NOMO-1 treated with dmso at 0.1 percent for 144 hours (cell line): ENCODE measurements around the gene TOR2A.
"Not testable (repeated sequence)": the region's sequence is repeated elsewhere in the genome, so short reads cannot be mapped to it uniquely, and the experiment has no call there.

Experiments used
- DNase-seq: peaks from one replicate; lab custom pipeline; 2025; ENCODE audit not compliant: unreplicated experiment; lab: John Stamatoyannopoulos, UW

Gene TOR2A

DNA sequence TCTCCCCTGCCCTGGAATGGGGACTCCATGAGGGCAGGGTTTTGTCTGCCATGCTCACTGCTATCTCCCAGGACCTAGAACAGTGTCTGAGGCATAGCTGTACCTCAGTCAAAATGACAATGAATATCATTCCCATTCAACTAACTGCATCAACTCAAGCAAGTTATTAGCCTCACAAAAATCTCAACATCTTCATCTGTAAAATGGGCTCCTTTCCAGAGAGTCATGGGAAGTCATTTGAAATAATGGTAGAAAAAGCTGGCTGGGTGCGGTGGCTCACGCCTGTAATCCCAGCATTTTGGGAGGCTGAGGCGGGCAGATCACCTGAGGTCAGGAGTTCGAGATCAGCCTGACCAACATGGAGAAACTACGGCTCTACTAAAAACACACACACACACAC lies 34.0 kb upstream of the TOR2A start:
- no peak for DNase-seq

DNA sequence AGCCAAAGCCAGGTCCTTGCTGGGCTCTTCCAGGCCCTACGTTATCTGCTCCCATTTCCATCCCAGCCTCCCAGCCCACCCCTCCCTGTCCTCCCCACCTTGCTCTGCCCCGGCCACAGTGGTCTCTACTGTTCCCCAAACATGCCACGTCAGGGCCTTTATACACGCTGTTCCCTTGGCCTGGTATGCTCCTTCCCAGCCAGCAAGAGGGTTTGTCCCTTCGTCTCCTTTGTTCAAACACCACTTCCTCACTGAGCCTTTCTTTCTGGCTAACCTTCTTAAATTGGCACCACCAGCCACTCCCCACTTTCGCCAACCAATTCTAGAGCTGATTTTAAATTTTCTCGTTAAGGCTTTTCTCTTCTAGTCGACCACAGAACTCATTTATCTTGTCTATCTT lies 33.6 kb upstream of the TOR2A start:
- no peak for DNase-seq

DNA sequence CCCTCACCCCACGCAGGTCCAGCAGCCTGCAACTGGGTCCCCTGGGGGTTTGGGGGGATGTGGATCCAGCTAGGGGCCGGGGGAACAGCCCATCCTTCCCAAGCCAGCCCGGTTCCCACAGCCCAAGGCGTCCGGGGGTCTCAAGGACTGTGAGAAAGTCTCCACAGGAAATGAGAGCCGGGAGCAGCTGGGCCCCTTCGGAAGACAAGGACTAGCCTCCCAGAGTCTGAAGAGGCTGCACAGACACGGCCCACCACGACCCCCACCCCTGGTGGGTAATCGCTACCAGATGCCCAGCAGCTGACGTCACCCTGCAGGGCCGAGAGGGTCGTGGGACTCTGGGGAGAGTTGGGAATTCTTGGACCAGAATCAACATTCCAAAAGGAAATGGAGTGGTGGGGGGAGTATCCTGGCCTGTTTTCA lies 32.8 kb upstream of the TOR2A start:
- DNase-seq = no peak

DNA sequence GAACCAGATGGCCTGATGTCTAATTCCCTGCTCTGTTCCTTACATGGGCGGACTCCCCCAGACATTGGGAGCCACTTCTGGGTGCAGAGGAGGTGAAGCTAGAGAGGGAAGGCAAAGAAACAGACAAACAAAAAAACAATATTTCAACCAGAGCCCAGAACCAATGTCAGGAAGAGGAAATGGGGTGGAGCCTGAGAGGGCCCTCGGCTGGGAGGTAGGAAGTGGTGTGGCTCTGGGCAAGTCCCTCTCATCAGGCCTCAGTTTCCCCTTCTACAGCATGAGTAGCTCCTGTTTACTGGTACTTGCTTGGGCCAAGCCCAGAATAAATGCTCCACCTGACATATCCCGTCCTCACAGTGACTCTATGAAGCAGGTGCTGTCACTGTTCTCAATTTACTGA lies 32.3 kb upstream of the TOR2A start:
- DNase-seq = no peak

DNA sequence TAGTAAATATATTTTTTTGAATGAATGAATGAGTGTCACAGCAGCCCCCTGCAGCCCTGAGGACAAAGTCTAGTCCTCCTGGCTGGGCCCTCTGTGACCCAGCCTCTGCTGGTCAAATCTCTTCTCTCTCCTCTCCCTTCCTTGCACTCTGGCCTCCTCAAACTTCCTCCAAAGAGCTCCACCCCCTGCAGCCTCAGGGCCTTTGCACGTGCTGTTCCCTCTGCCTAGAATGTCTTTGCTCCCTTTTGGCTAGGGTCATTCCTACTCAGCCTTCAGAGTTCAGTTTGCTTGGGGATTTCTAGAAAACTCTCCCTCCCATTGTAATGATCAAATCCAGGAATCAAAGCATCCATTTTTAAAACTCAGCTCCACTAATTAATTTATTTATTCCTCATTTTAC lies 30.3 kb upstream of the TOR2A start:
- no peak for DNase-seq

DNA sequence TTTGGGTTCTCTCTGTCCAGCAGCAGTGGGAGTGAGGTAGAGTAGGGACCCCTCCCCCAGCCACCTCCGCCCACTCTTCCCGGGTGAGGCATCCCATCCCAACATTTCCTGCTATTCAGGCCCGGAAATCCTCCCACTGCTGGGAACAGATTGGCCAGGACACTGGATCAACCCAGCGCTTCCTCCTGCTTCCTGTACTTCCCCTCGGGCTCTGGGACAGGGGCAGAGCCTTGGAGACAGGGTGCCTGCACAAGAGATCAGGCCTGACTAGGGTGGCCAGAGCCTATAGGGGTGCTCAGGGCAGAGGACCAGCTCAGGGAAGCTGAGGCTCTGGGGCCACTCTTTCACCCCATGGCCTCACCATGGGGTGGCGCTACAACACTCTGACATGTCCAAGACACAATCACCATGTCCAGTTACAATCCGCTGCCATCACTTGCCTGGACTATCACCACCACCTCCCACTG lies 28.9 kb upstream of the TOR2A start:
- DNase-seq = no peak

DNA sequence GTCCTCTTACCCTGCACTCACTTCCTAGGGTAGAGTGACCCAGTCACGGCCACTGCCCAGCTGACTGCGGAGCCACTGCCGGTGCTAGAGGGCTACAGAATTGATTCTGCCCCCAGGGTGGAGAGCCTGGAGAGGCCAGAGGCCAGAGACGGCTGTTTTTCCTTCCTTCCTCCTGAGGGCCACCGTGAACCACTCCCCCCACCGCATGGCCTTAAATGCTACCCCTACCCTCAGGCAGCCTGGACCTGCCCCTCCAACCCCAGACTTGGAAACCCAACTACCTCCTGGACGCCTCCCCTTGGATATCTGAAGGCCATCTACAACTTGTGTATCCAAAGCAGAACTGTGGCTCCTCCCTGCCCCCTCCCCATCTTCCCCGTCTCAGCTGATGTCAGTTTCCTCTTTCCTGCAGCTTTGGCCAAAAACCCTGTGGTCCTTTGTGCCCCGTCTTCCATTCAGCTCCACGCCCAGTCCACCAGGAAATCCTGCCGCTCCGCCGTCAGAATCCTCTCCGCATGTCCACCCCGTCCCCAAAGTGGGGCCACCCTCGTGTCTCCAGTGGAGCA lies 27.1 kb upstream of the TOR2A start:
- DNase-seq = no peak

DNA sequence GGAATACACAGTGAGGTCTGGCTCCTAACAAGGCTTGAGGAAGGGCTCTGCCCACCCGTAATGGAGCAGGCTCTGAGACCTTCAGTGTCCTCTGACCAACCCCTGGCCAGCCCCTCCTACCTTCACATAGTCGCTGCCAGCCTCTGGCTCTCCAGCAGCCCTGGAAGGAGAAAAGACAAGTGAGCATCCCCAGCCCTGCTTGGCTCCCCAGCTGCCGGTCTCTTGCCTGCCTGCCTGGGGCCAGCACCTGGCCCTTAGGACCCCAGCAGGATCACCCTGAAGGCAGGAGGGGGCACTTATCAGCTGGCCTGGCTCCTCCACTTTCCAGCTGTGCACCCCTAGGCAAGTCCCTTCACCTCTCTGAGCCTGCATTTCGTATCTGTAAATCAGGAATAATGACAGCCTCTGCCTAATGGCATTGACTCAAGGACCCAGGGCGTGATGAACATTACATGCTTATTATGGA lies 26.4 kb upstream of the TOR2A start:
- no peak for DNase-seq

DNA sequence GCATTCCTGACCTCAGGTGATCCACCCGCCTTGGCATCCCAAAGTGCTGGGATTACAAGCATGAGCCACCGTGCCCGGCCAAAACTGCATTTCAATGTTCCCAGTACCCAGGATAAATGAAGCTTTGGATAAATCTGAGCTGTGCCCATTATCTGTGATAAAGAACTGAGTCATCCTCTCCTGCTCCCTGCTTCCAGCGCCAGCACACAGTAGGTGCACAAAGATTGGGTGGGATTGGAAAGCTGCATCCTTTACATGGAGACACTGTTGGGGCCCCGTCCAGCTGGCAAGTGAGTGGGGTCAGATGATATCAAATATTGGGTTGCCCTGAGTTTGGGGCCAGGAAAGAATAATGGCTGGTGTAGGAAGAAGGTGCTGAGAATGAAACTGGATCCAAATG lies 26.0 kb upstream of the TOR2A start:
- DNase-seq = no peak

DNA sequence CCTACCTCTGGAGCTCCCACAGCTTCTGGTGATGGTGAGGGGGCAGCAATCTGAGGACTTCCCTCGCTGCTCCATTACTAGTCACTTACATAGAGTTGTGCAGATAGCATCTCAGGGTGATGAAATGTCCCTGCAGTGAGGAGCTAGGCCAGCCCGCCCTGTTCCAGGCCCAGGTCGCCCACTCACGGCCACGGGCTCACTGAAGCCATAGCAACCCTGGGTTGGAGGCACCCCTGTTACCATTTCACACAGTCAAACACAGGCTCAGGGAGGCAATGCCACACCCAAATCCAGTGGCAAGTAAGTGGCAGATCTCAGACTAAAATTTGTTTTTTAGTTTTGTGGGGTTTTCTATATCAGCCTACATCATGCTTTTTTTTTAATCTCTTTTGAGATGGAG lies 23.7 kb upstream of the TOR2A start:
- no peak for DNase-seq

DNA sequence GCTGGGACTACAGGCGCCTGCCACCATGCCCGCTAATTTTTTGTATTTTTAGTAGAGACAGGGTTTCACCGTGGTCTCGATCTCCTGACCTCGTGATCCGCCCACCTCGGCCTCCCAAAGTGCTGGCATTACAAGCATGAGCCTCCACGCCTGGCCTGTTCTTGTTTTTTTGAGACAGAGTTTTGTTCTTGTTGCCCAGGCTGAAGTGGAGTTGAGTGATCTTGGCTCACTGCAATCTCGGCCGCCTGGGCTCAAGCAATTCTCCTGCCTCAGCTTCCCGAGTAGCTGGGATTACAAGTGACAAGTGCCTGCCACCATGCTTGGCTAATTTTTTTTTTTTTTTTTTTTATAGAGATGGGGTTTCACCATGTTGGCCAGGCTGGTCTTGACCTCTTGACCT lies 21.7 kb upstream of the TOR2A start:
- DNase-seq = not testable (repeated sequence)

DNA sequence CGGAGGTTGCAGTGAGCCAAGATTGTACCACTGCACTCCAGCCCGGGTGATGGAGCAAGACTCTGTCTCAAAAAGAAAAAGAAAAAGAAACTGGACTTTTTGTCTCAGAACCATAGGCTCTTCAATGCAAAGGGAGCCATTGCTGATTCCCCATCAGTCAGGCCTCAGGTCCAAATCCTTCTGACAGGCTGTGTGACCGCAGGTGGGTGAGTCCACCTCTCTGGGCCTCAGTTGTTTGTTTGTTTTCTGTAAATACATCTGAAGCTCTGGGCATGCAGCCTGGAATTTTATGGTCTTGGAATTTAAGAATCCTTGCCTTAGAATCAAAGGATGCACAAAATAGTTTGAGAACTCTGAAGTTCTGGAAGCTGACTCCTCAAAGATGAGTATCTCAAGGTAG lies 21.1 kb upstream of the TOR2A start:
- DNase-seq = no peak

DNA sequence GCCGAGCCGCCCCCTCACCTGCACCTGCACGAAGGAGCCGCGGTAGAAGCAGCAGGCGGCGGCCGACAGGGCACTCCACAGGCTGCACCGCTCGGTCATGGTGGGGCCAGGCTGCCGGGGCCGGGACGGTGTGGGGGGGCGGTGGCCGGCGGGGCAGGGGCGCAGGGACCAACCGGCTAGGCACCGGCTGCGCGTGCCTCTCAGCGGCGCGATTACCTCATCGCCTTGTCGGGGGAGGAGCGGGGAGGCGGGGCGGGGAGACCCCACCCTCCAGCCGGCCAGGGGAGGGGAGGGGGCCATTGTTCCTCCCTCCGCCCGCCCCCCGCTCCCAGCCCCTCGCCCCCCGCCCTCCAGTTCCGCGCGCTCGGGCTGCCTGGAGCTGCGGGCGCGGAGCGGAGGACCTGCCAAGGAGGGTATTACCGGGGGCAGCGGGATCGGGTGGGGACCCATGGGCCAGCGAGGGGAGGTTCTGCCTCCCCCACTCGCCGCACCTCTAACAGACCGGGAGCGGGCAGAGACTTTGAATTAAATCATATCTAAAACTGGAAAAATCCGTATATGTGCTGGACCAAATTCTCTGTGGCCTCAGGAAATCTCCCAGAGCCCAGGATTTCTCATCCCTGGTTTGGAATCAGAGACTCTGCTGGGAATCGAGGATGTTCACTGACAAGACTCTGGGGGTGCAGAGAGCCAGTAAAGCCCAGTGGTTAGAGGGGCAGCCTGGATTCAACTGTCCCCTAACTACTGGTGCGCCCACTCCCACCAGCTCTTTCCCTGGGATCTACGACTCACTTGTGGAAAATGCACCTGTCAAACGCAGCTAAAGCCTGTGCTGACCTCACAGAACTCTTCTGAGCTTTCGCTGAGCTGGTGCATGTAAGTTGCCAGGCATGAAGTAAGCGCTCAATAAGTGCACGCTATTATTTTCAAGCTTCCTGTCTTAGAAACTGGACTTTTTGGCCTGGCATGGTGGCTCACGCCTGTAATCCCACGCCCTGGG lies 20.3 kb upstream of the TOR2A start:
- DNase-seq = no peak

DNA sequence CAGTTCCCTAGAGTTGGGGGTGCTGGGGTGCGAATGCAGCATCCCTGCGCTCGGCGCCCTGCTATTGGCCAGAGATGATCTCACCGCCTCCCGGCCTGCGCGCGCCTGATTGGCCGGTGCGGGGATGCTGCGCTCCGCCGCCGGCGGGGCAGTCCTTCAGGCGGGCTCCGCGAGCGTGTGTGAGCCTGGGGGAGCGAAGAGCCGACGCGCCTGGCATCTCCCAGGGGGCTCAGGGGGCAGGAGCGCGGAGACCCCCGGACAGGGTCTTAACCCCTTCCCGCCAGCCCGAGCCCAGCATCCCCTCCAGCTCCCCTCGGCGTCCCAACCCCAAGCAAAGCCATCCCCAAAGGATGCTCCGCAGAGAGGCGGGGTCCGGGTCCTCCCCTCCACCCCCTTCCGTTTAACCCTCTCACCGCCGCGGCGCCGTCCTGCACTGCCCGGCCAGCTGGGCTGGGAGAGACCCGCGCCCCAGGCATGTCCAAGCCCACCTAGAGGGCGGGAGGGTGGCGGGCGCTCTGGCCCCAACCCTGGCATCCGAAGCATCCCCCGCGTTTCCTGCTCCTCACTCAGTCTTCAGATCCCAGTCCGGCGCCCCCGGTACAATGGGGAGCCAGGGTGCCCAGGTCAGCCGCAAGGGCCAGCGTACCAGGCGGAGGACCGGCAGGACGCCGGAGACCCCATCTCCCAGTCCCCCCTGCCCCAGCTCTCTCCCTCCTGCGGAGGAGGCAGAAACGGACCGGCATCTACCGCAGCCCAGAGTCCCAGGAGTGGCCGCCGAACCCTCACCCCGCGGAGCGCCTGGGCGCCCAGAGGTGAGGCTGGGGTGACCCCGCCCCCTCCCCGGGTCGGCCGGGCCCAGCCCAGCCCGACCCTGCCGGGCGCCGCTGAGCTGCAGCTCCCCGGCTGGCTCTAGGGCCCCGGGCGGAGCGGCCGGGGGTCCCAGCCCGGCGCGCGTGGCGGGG lies 19.3 kb upstream of the TOR2A start:
- DNase-seq = no peak

DNA sequence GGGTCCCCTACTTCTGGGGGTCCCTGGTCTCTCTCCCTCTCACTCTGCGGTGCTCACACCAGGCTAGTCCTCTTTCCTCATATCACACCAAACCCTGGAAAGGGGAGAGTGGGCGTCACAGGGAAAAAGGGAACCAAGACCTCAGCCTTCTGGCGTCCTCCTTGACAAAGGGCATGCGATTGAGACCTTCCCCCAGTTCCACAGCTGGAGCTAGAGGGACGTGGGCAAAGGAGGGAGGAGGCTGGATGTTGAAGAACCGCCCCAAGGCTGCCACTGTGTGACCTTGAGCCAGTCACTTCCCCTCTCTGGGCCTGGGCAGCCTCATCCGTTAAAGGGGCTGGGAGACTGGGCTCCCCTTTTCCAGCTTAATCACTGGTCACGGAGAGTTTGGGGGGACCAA lies 18.5 kb upstream of the TOR2A start:
- no peak for DNase-seq

DNA sequence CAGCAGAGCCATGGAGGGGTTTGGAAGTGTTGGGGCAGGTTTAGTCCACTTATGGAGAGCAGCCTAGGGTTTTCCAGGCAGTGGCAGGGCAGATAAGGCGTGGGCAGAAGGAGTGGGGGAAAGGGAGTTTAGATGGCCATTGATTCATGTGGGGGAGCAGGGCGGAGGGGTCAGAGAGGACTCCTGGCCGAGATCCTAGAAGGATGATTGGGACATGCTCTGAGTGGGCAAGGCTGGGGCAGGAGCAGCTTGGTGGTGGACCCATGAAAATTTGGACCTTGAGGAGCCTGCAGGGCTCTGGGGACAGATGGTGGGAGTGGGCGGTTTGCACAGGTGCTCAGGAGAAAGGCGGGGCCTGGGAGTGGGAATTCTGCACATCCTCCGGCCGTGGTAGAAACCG lies 18.1 kb upstream of the TOR2A start:
- DNase-seq = no peak

DNA sequence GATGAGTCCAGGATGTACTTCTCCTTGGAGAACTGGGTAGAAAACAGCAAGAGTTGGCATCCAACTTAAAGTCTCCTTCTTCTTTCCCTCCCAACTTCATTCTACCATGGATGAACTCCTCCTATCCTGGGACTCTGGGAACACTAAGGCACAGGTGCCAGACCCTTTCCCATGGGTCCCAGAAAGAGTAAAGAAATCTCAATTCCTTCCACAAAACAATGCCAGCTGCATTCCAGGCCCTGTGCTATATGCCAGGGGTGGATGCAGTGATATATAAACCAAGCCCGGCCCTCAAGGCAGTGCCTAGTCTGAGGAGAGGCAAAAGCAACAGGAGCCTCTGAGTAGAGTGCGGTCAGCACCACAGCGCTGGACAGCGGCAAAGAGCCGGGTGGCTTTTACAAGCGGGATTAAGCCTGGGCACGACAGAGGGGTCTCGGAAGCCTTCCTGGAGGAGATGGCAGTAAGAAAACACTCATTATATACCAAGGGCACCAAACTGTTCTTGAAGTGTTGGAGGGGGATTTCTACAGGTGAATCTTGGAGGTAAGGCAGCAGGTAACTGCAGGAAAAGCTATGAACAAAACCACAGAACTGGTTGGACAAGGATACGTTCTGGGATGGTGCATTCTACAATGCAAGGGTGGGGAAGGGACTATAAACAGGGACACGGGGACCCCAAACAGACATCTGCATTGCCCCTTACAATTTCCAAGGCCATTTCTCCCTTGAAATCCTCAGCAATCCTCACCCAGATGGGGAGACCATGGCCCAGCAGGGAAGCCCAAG lies 16.4 kb upstream of the TOR2A start:
- DNase-seq = no peak

DNA sequence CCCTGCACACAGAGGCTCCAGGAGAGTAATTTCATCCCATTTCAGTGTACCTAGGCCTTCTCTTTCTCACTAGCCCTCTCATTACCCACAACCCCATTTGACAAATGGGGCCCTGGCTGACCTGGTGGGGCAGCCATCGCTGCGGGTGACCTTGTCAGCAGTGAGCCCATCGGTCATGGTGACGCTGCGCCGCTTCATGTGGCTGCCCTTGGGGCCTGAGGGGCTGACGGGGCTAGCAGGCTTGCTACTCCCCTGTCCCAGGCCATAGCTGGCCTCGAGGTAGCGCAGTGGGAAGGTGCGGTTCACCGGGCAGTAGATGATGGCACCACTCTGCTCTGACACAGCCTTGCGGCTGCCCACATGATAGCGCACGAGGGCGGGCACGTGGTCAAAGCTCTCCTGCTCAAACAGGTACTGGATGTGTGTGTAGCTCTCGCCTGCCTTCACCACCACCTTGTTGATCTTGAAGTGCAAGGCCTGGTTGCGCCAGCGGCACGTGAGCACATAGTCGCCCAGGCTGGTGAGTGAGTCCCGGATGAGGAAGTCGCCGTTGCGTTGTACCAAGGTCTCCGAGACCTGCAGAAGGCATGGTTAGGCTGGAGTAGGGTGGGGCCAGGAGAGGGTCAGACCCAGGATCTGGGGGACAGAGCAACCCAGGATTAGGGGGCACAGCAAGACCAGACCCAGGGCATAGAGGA lies 14.1 kb upstream of the TOR2A start:
- no peak for DNase-seq

DNA sequence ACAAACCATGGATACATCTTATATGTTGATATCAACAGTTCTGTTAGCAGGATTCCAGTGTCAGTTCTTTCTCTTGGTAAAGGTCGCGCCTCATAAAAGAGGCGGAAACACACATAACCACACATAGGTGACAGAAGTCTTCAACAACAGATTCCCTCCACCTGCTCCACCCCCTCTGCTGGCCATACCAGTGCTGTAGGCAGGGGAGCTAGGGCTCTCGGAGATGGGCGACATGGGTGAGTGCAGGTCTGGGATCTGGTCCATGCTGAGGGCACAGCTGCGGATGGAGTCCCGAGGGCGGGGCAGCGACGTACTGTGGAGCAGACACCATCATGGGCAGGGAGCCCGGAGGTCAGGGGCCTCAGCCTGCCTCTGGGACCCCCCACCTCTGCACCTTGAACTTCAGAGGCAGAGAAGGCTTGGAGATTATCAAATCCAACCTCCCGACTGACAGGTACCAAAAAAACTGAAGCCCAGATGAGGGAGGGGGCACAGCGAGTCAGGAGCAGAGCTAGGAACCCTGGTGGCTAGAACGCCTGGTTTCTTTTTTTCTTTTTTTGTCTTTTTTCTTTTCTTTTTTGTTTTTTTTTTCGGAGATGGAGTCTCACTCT lies 12.0 kb upstream of the TOR2A start:
- no peak for DNase-seq
